ENCODE results near the gene RAI1.

The RAI1 gene

GRCh38 chr17:17713839-17714238 is 32.6 kb downstream of the RAI1 start:
- in situ Hi-C loops (cut with HindIII; ENCODE audit: low sequenced_read_pairs): no loop called here
- H3K4me3 ChIP-seq (ENCODE audit: low read depth, low read length): no peak overlapping the region
- no peak for TF ChIP-seq CTCF (IDR thresholded peaks at IDR 0.05; ENCODE audit: low read depth, low read length)
- no peak for DNase-seq (ENCODE audit: low read depth, low spot score)

GRCh38 chr17:17714261-17714866 is 33.1 kb downstream of the RAI1 start:
- in situ Hi-C loops (cut with HindIII; ENCODE audit: low sequenced_read_pairs): no loop called here

GRCh38 chr17:17714879-17715278 is 33.6 kb downstream of the RAI1 start:
- no peak for DNase-seq (ENCODE audit: low read depth, low spot score)
- in situ Hi-C loops (cut with HindIII; ENCODE audit: low sequenced_read_pairs): no loop called here
- TF ChIP-seq CTCF (IDR thresholded peaks at IDR 0.05; ENCODE audit: low read depth, low read length): no peak
- no peak overlapping the region for H3K4me3 ChIP-seq (ENCODE audit: low read depth, low read length)

More at GRCh38 chr17:17714261-17714866, 33.1 kb downstream of the RAI1 start:
- H3K4me3 ChIP-seq (ENCODE audit: low read depth, low read length): no peak overlapping the region
- no peak for TF ChIP-seq CTCF (IDR thresholded peaks at IDR 0.05; ENCODE audit: low read depth, low read length)
- DNase-seq (ENCODE audit: low read depth, low spot score): no peak

GRCh38 chr17:17716837-17717523 is 35.7 kb downstream of the RAI1 start:
- in situ Hi-C loops (cut with HindIII; ENCODE audit: low sequenced_read_pairs): no loop called here
- no peak for TF ChIP-seq CTCF (IDR thresholded peaks at IDR 0.05; ENCODE audit: low read depth, low read length)
- no peak for DNase-seq (ENCODE audit: low read depth, low spot score)
- no peak overlapping the region for H3K4me3 ChIP-seq (ENCODE audit: low read depth, low read length)

- no peak for DNase-seq (ENCODE audit: low read depth, low spot score)
- no peak overlapping the region for H3K4me3 ChIP-seq (ENCODE audit: low read depth, low read length)
- TF ChIP-seq CTCF (IDR thresholded peaks at IDR 0.05; ENCODE audit: low read depth, low read length): no peak
- in situ Hi-C loops (cut with HindIII; ENCODE audit: low sequenced_read_pairs): no loop called here
Measured at GRCh38 chr17:17718251-17718650, 37.0 kb downstream of the RAI1 start.

- TF ChIP-seq CTCF (IDR thresholded peaks at IDR 0.05; ENCODE audit: low read depth, low read length): no peak
- H3K4me3 ChIP-seq (ENCODE audit: low read depth, low read length): no peak overlapping the region
- no peak for DNase-seq (ENCODE audit: low read depth, low spot score)
- in situ Hi-C loops (cut with HindIII; ENCODE audit: low sequenced_read_pairs): no loop called here
Measured at GRCh38 chr17:17719199-17719940, 38.1 kb downstream of the RAI1 start.
